Measurements from ENCODE around the gene BACH2.

The BACH2 gene

GRCh38 chr6:90290811-90291420, 5.7 kb downstream of the BACH2 start:
- Histone ChIP-seq H3K9ac (ENCODE audit: low read length) (no peak overlapping the region), H2AFZ (ENCODE audit: low read depth, low read length, severe bottlenecking) (no peak overlapping the region), H3K27ac (ENCODE audit: low read depth, low read length) (no peak overlapping the region), H3K9me3 (ENCODE audit: insufficient read depth, low read length) (no peaks in the 10 kb centered on the region), H3K79me2 (ENCODE audit: insufficient read depth, low read length) (peaks cover 36% of the 10 kb centered on the region; the same call in 1 of the 2 replicates), H3K4me2 (ENCODE audit: low read depth, low read length, poor library complexity, severe bottlenecking) (peak overlapping the region; percentile 90), H4K20me1 (ENCODE audit: low read depth, low read length) (no peaks in the 10 kb centered on the region), H3K9me2 (replicated peaks; ENCODE audit: insufficient read depth, low read length) (no peaks in the 10 kb centered on the region), H3K4me3 (ENCODE audit: insufficient read depth, low read length, poor library complexity, severe bottlenecking) (no peak overlapping the region), H3K36me3 (ENCODE audit: low read length) (no peaks in the 10 kb centered on the region; the same call in 1 of the 2 replicates), H3F3A (ENCODE audit: insufficient read depth) (peaks cover 24% of the 10 kb centered on the region), H3K27me3 (ENCODE audit: low read length) (no peaks in the 10 kb centered on the region)
- no peak for TF ChIP-seq EZH2phosphoT487 (conservative IDR thresholded peaks at IDR 0.05; ENCODE audit: low read length)

- Histone ChIP-seq H2AFZ (ENCODE audit: low read depth, low read length, severe bottlenecking) (no peak overlapping the region), H3K36me3 (ENCODE audit: low read length) (no peaks in the 10 kb centered on the region; the same call in 1 of the 2 replicates), H3K9ac (ENCODE audit: low read length) (no peak overlapping the region), H3K9me3 (ENCODE audit: insufficient read depth, low read length) (no peaks in the 10 kb centered on the region), H4K20me1 (ENCODE audit: low read depth, low read length) (no peaks in the 10 kb centered on the region), H3K4me2 (ENCODE audit: low read depth, low read length, poor library complexity, severe bottlenecking) (no peak overlapping the region), H3F3A (ENCODE audit: insufficient read depth) (peaks cover 34% of the 10 kb centered on the region), H3K27ac (ENCODE audit: low read depth, low read length) (no peak overlapping the region), H3K27me3 (ENCODE audit: low read length) (no peaks in the 10 kb centered on the region), H3K4me3 (ENCODE audit: insufficient read depth, low read length, poor library complexity, severe bottlenecking) (no peak overlapping the region), H3K9me2 (replicated peaks; ENCODE audit: insufficient read depth, low read length) (no peaks in the 10 kb centered on the region), H3K79me2 (ENCODE audit: insufficient read depth, low read length) (peaks cover 39% of the 10 kb centered on the region; the same call in 1 of the 2 replicates)
- TF ChIP-seq CTCF (IDR thresholded peaks at IDR 0.05; ENCODE audit: insufficient read depth, low read length, poor library complexity, severe bottlenecking) (no peak), EZH2phosphoT487 (conservative IDR thresholded peaks at IDR 0.05; ENCODE audit: low read length) (no peak)
Measured at GRCh38 chr6:90289902-90290301, 6.7 kb downstream of the BACH2 start.

DNA sequence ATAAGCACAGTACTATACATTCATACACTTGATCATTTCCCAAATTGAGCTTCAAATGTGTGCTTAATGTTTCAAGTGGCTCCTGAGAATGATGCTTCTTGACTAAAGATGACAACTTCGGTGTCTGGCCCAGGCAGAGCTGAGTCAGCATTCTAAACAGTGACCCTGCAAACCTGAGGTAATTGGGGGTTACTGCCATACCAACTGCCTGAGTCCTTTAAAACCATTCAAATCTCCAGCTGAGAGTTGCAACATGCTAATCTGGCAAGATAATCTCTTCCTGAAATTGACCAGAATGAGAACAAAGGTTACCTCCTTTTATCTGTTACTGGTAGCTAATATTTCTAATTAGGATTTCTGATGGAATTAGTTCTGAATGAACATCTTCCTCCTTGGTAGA, 8.2 kb downstream of the BACH2 start:
- no peak overlapping the region for H3K27ac ChIP-seq (ENCODE audit: low read depth, low read length)
- H3K36me3 ChIP-seq (ENCODE audit: low read length) = no peaks in the 10 kb centered on the region; the same call in 1 of the 2 replicates
- H4K20me1 ChIP-seq (ENCODE audit: low read depth, low read length) = no peaks in the 10 kb centered on the region
- no peaks in the 10 kb centered on the region for H3K9me2 ChIP-seq (replicated peaks; ENCODE audit: insufficient read depth, low read length)
- no peaks in the 10 kb centered on the region for H3K27me3 ChIP-seq (ENCODE audit: low read length)
- no peak for TF ChIP-seq EZH2phosphoT487 (conservative IDR thresholded peaks at IDR 0.05; ENCODE audit: low read length)
- no peak for TF ChIP-seq CTCF (IDR thresholded peaks at IDR 0.05; ENCODE audit: insufficient read depth, low read length, poor library complexity, severe bottlenecking)
- peaks cover 38% of the 10 kb centered on the region for H3F3A ChIP-seq (ENCODE audit: insufficient read depth)
- peaks cover 39% of the 10 kb centered on the region; the same call in 1 of the 2 replicates for H3K79me2 ChIP-seq (ENCODE audit: insufficient read depth, low read length)
- H3K4me2 ChIP-seq (ENCODE audit: low read depth, low read length, poor library complexity, severe bottlenecking) = peak overlapping the region; percentile 74
- no peak overlapping the region for H3K4me3 ChIP-seq (ENCODE audit: insufficient read depth, low read length, poor library complexity, severe bottlenecking)
- H2AFZ ChIP-seq (ENCODE audit: low read depth, low read length, severe bottlenecking) = no peak overlapping the region
- no peaks in the 10 kb centered on the region for H3K9me3 ChIP-seq (ENCODE audit: insufficient read depth, low read length)
- no peak overlapping the region for H3K9ac ChIP-seq (ENCODE audit: low read length)

DNA sequence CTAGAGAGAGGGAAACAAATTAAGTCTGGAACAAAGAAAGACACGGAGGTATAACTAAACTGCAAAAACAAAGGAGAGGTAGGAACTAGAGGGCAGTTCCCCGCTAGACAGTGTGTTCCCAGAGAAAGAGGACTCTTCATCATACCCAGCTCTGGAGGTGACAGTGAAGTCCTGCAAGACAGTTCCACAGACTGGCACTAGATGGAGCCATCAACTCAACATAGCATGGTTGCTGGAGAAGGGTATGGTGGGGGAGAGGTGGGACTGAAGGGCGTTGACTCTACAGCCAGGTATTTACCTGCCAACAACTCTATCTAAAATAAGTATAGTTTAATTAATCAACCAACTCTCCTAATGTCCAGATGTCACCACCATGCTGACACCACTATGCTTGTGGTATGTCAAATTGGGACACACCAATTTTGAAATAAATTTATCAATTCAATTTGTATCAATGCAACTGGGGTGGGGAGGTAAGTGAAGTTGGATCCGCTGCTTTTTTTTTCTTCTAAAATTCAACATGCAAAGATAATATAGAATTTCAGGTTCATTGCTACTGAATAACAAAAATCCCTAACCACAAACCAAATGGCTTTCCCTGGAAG, 9.7 kb downstream of the BACH2 start:
- Histone ChIP-seq H2AFZ (ENCODE audit: low read depth, low read length, severe bottlenecking) (no peak overlapping the region), H3K9me2 (replicated peaks; ENCODE audit: insufficient read depth, low read length) (no peaks in the 10 kb centered on the region), H3K27me3 (ENCODE audit: low read length) (no peaks in the 10 kb centered on the region), H3K36me3 (ENCODE audit: low read length) (no peaks in the 10 kb centered on the region; the same call in 1 of the 2 replicates), H3F3A (ENCODE audit: insufficient read depth) (peaks cover 38% of the 10 kb centered on the region), H3K9ac (ENCODE audit: low read length) (peak overlapping the region; percentile 39), H3K9me3 (ENCODE audit: insufficient read depth, low read length) (no peaks in the 10 kb centered on the region), H3K4me2 (ENCODE audit: low read depth, low read length, poor library complexity, severe bottlenecking) (peak overlapping the region; percentile 74), H3K4me3 (ENCODE audit: insufficient read depth, low read length, poor library complexity, severe bottlenecking) (no peak overlapping the region), H3K79me2 (ENCODE audit: insufficient read depth, low read length) (peaks cover 34% of the 10 kb centered on the region; the same call in 1 of the 2 replicates), H4K20me1 (ENCODE audit: low read depth, low read length) (no peaks in the 10 kb centered on the region), H3K27ac (ENCODE audit: low read depth, low read length) (peak overlapping the region; percentile 91)
- TF ChIP-seq EZH2phosphoT487 (conservative IDR thresholded peaks at IDR 0.05; ENCODE audit: low read length) (no peak), CTCF (IDR thresholded peaks at IDR 0.05; ENCODE audit: insufficient read depth, low read length, poor library complexity, severe bottlenecking) (peak; percentile 76)
